ENCODE data around the gene KCNMB4.
A peak's percentile ranks its signal among the peaks of the same experiment; 100 is the strongest.

KCNMB4 gene, protein sequence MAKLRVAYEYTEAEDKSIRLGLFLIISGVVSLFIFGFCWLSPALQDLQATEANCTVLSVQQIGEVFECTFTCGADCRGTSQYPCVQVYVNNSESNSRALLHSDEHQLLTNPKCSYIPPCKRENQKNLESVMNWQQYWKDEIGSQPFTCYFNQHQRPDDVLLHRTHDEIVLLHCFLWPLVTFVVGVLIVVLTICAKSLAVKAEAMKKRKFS

DNA sequence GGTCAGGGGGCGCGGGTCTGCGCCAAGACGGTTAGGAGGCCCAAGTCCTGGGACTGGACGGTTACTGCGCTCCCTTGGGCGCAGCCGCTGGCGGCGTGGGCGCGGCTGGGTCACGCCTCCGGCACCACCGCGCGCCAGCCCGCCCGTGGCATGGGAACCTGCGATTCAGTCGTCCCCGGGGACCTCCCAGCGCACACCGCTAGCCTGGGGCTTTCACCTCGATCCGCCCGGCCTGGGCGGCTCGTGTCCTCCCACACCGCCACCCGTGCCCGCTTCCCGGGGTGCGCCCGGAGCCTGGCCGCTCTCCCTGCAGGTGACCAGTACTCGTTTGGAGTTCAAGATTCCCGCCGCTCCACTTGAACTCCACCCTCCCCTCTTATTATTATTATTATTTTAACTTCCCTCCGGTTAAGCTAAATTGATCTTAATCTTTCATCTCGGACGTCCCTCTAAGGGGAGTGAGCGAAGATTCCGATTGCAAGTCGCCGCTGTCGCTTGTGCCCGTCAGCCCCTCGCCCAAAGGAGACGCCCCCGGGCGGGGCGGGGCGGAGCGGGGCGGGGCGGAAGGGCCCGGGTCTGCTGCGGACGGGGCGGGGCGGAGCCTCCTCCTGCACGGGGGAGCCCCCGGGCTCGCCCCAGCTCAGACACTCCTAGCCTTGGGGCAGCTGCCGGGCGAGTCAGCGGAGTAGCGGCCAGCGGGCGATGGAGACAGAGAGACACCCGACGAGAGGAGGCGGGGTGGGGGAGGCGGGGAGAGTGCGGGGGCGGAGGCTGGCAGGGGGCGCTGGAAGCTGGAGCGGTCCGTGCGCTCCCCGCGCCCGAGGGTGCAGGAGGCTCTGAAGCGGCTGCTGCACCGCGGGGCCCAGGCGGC is at the start of gene KCNMB4:
KCNMB4 (plus strand) TSS at position 643 of the 871 bp plus-strand sequence. CDS start 445 bp downstream, outside the sequence.
- no peak for FAIRE-seq

DNA sequence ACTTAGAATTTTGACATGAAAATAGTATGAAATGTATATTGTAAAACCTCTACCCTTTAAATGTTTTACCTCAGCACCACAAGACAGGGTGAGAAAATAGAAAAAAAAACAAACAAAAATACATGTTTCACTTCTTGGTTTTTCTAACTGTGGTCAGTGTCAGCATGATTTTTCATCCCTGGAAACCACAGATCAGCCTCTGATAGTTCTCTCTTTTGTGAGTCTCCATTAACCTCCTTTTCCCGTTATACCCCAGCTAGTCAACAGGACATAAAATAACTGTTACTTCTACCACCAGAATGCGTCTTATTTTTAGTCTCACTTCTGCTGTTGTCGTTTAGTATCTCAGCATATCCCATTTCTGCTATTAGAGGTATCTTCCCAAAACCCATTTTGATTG is 48.3 kb upstream of the KCNMB4 start:
- no peak for FAIRE-seq
- DNase-seq (ENCODE audit: low spot score), result no peak

More for the DNA sequence above, at the start of gene KCNMB4:
- peak; percentile 29 for DNase-seq (ENCODE audit: low spot score)

DNA sequence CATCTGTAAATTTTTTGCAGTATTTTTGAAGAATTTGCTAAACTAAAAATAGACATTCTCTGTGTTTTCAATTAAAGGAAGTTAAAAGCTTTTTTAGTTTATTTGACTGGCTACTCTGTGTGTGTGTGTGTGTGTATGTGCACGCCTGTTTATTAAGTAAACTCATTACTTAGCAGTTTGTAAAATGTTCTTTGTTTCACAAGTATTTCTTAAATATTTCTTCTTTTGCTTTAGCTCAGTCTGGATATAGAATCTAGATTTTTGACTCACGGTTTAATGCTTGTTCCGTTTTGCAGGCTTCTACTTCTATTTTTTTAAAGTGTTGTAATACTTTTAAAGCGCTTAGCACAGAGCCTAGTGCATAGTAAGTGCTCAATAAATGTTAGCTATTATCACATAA is 46.5 kb upstream of the KCNMB4 start:
- DNase-seq (ENCODE audit: low spot score) (no peak), FAIRE-seq (no peak)

DNA sequence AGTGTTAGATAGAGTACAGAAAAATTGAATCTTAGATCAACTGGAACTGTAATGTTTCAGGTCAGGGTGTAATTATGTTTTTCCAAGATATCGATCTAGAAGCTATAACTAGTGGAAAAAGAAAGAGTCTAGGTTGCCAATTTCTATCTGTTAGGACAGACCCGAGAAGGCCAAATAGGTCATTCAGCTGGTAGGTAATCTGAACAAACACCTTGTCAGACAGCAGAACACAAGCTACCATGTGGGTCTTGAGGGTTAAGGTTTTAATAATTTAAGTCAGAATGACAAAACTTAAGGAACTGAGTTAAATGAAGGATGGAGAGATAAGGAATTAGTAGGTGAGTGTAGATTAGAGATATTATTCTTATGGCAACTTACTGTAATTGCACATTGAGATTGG is 44.9 kb upstream of the KCNMB4 start:
- FAIRE-seq (no peak), DNase-seq (ENCODE audit: low spot score) (no peak)

DNA sequence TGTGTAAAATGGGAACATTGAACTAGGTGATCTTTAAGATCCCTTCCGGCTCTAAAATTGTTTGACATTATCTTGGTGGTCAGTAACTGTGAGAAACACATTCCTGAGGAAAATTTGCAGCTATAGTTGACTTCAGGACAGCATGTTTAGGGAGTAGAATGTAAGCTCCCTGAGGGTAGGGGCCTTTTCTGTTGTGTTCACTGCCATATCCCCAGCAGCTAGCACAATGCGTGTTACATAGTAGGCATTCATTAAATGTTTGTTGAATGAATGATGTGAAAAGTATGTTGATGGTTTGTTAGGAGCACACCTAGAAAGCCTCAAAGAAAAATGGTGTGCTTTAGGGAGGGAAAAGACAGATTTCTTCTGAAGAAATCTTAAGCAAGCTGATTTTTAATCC is 38.5 kb upstream of the KCNMB4 start:
- DNase-seq (ENCODE audit: low spot score), result no peak
- FAIRE-seq, result no peak

DNA sequence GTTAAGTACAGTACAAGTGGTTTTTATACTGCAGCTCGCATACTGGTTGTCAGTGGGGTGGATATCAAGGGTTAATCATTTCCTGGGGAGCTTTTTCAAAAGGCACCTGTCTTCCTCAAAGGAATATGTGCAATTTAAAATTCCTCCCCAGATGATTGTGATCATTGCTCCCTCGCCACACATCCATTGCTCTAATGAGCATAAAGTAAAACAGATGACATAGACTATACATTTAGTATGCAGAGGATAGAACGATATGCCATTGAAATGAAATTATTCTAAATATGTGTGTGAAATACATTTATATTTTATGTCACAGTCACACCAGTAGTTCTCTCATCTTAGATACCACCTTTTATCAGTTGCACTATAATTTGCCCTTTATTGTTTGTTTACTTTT is 36.4 kb upstream of the KCNMB4 start:
- FAIRE-seq (no peak), DNase-seq (ENCODE audit: low spot score) (no peak)

DNA sequence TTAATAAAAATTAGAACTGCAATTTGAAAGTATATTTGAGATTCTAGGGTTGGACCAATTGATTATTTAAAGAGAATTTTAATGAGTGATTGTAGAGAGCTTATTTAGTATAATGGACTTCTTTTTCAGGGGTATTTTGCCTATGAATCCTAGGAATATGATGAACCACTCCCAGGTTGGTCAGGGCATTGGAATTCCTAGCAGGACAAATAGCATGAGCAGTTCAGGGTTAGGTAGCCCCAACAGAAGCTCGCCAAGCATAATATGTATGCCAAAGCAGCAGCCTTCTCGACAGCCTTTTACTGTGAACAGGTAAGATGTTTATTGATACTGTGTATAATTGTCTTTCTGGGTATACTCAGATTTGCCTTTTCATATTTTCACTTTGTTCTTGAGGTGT is 35.9 kb upstream of the KCNMB4 start:
- DNase-seq (ENCODE audit: low spot score), result no peak
- no peak for FAIRE-seq

DNA sequence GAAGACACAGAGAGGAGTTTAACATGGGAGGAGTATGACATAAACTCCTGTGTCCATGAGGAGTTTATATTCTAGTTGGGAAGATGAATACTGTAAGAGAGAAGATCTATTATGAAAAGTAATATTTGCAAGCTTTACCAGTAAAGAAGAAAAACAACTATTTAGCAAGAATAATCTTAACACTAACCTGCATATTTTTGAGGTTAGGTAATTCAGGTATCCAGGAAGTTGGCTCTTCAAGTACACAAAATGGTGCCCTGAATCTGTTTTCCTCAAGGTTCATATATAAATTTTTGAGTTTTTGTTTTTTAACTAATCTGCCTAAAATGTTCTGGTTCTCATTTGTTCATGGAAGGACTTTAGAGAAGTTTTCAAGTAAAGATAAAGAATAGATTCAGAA is 33.9 kb upstream of the KCNMB4 start:
- FAIRE-seq (no peak), DNase-seq (ENCODE audit: low spot score) (no peak)

DNA sequence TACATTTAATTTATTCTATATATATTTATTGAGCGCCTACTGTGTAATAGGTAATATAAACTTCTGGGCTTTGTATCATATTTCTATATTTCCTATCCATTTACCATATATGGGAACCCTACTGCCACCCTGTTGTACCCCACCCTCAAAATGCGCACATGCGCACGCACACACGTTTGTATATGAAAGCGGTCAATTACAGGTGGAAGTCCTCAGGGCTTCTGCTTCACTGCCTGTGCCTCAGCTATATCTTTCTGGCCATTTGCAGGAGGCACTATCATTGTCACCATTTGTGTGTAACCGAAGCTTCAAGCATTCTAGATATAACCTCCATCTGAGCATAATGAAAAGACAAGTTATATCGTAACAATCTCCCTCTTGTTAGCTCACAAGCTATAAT is 31.3 kb upstream of the KCNMB4 start:
- no peak for FAIRE-seq
- no peak for DNase-seq (ENCODE audit: low spot score)

DNA sequence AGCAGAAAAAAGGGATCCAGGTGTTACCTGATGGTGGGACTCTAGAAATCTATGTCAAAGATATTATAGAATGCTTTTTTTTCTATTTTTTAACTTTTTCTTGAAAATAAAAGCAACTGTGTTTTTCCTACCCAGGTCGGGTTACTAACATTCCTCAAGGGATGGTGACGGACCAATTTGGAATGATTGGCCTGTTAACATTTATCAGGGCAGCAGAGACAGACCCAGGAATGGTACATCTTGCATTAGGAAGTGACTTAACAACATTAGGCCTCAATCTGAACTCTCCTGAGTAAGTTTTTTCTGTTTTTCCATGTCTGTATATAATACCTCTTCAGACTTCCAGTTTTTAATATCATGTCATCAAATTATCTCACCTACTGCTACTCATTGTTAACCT is 27.6 kb upstream of the KCNMB4 start:
- DNase-seq (ENCODE audit: low spot score) (no peak), FAIRE-seq (no peak)

DNA sequence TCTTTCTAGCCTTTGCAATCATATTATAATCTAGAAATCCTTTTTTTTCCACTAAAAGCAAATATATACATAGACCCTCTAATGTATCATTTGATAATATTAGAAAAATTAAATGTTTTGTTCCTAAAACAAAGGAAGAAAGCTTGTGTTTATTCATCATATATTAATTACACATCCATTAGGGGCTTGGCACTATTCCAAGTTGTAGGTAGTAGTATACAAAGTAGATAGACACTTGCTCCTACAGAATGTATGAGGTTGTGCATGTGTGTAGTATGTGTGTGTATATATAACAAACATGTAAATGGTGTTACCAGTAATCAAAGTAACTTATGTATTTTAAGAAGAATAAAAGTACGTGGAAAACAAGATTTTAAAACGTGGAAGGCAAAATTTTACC is 15.0 kb upstream of the KCNMB4 start:
- DNase-seq (ENCODE audit: low spot score) (no peak), FAIRE-seq (no peak)

DNA sequence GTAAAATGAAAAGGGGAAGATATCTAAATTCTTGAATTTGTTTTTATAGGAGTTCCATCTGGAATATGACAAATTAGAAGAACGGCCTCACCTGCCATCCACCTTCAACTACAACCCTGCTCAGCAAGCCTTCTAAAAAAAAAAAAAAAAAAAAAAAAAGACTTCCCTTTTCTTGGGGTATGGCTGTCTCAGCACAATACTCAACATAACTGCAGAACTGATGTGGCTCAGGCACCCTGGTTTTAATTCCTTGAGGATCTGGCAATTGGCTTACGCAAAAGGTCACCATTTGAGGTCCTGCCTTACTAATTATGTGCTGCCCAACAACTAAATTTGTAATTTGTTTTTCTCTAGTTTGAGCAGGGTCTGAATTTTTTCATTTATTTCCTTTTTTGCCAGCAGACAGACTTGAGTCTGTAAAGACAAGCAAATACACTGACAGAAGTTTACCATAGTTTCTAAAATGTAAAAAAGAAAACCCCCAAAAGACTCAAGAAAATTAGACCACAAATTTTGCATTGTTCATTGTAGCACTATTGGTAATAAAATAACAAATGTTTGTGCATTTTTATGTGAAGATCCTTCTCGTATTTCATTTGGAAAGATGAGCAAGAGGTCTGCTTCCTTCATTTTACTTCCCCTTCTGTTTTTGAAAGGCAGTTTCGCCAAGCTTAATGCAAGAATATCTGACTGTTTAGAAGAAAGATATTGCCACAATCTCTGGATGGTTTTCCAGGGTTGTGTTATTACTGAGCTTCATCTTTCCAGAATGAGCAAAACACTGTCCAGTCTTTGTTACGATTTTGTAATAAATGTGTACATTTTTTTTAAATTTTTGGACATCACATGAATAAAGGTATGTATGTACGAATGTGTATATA is 12.1 kb upstream of the KCNMB4 start:
- DNase-seq (ENCODE audit: low spot score), result no peak
- no peak for FAIRE-seq

DNA sequence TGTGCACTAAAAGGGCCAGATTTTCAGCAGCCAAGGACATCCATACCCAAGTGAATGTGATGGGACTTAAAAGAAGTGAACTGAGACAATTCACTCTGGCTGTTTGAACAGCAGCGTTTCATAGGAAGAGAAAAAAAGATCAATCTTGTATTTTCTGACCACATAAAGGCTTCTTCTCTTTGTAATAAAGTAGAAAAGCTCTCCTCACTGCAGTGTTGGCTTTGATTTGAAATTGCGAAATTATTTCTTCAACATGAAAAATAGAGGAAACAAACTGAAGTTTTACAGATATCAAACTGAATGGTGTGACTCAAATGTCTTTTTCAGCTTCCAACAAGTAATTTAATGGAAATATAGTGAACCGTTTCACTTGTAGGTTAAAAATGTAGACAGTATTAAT is 11.3 kb upstream of the KCNMB4 start:
- FAIRE-seq, result no peak

DNA sequence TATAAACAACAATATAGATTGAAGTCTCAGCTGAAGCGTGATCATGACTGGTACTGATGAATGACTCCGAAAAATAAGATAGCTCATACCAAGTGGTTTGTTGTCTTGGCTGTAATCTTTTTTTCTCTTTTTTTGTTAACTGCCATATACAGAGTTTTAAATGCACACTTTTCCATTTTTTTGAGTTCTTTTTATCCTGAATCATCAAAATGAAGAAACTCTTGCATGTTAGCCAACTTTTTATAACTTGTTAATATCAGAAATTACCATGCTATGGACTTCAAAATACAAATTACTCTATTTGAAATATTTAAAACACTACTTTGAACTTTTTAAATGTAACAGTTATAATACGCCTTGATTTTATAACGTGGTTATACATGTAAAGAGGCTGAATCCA is 10.1 kb upstream of the KCNMB4 start:
- FAIRE-seq, result no peak

More for the DNA sequence above, 11.3 kb upstream of the KCNMB4 start:
- no peak for DNase-seq (ENCODE audit: low spot score)

DNA sequence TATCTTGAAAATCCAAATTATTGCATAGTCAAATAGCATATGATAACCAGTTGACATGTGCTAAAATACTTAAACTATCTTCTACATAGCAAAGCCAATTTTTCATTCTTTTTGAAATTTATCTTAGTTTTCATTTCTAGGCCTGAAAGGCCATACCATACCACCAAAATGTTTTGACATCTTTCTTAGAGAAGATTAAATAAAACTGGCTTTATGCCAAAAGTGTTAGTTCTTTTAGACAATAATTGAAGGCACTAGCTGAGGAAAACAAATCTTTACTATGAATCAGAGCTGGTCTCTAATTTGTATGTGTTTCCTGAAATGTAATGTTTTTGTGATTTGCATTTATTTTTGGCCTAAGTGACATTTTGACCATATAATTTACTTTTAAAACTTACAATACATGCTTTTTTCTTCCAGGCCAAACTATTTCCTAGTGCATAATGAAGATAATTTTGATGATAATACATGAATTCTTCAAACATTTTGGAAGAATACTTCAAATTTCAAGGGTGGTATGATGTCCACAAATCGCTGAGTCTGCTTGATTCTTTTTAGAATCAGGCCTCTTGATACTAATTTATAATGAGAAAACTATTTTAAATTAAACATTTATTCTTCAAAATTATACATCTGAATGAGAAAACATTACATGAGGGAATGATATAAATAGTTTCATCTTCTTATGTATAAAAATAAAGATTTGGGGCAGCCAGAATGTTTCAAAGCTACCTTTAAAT is 6.5 kb upstream of the KCNMB4 start:
- DNase-seq (ENCODE audit: low spot score) (no peak), FAIRE-seq (no peak)

More for the DNA sequence above, 10.1 kb upstream of the KCNMB4 start:
- DNase-seq (ENCODE audit: low spot score), result no peak

DNA sequence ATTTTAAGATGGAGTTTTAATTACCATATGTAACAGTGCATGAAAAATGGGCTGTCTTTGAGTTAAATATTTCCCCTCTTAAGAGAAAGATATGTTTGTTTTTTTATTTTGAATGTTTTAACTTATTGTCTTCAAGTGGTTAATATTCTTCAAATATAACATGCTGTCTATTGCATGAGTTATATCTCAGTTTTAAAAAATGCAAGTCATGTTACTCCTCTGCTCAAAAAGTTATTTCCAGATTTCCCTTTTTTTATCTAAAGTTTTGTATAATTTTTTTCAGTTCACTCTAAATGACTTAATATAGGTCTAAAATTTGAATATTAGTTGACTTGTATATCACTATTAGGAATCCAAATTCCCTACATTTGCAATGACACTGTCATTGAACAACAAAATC is 5.9 kb upstream of the KCNMB4 start:
- FAIRE-seq (no peak), DNase-seq (ENCODE audit: low spot score) (no peak)

DNA sequence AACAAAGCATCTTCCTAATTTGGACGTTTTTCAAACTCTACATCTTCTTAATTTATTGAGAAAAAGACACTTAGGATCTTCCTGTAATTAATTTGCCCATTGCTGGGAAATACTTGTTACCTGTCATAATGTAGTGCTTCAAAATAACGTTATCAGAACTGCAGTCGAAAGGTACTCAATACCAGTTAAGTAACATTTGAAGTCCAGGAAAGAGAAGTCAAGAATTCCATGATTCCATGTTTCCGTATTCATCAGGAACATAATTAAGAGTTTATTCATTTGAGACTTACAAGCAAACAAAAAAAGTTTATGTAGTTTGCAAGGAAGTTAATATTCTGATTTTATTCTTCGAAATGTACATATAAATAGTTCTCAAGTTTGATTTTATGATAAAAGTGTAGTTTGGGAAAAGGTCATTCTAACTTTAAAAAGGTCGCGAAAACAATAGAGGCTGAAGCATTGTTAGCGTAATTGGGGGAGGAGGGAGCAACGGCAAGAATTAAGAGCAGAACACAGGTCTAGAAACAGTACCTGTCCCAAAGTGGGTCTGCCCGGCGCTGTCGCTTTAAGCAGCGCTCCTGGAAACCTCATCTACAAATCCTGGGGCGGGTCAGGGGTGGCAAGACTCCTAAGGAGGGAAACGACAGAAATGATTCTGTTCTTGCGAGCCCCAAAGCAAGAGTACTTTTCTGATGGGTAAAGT is 1.2 kb upstream of the KCNMB4 start:
- DNase-seq (ENCODE audit: low spot score), result no peak
- no peak for FAIRE-seq

DNA sequence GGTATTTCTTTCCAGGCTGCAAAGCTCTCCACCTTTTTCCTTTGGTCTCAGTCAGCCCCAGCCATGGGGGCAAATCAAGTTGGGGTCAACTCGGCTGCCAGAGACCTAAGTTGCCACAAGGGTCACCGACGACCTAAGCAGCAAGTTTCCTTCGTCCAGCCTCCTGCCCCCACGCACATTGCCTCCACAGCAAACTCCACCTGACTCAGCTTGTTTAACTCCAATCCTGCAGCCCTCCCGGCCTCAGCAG is 767 bp upstream of the KCNMB4 start:
- DNase-seq (ENCODE audit: low spot score) (no peak), FAIRE-seq (no peak)

DNA sequence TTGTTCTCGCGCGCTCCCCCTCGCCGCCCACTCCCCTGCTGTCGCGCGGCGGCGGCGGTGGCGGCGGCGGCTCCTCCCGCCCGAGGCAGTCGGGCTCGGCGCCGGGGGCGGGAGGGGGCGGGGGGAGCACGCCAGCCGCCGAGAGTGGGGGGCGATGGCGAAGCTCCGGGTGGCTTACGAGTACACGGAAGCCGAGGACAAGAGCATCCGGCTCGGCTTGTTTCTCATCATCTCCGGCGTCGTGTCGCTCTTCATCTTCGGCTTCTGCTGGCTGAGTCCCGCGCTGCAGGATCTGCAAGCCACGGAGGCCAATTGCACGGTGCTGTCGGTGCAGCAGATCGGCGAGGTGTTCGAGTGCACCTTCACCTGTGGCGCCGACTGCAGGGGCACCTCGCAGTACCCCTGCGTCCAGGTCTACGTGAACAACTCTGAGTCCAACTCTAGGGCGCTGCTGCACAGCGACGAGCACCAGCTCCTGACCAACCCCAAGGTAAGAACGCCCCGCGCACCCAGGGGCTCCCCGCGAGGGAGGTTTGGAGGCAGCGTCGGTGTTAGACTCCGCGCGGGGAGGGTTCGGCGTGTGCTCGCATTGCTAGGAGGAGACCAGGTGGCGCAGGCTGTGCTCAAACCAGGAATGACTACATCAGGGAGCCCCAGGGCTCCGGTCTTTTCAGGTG is 629 bp downstream of the KCNMB4 start:
- FAIRE-seq, result no peak
- no peak for DNase-seq (ENCODE audit: low spot score)

Data from RCC 7860 (cell line).